ENCODE results near the gene GFPT2.

Gene GFPT2

GRCh38 chr5:180326989-180327565, 26.1 kb downstream of the GFPT2 start:
- no peak overlapping the region for H3K27ac ChIP-seq (ENCODE audit: extremely low read depth, low read depth, low read length)
- no peak overlapping the region for H3K4me3 ChIP-seq (ENCODE audit: low read depth, low read length)
- ChIA-PET POLR2A (no interaction called here), CTCF (interaction anchor here (0.5 to 1.9 kb wide), 3 partner anchors 11 to 59 kb away, joined by 3 to 23 read pairs (median 3); no protein-coding TSS in a partner anchor)
- no peaks in the 10 kb centered on the region for H3K4me1 ChIP-seq (ENCODE audit: control insufficient read depth, insufficient read depth, low read length)
- TF ChIP-seq YY2 (tag by site-specific recombination; IDR thresholded peaks at IDR 0.05): no peak
- peak; percentile 50 for TF ChIP-seq ZIC2 (tag by site-specific recombination; IDR thresholded peaks at IDR 0.05)
- no peaks in the 10 kb centered on the region for H3K9me3 ChIP-seq (ENCODE audit: control insufficient read depth, insufficient read depth, low read depth, low read length)
- H3K36me3 ChIP-seq (ENCODE audit: control insufficient read depth in 2 of 2, insufficient read depth in 1 of 2, low read length in 2 of 2): peaks cover 0 to 73% of the 10 kb centered on the region in 2 experiments; a peak in 2 of 3 replicates

- H3K36me3 ChIP-seq (ENCODE audit: control insufficient read depth in 2 of 2, insufficient read depth in 1 of 2, low read length in 2 of 2): peaks cover 0 to 56% of the 10 kb centered on the region in 2 experiments; a peak in 2 of 3 replicates
- TF ChIP-seq ZNF600 (tag by site-specific recombination; IDR thresholded peaks at IDR 0.05) (peak; percentile 48; the same call in 1 of the 2 replicates), HIC1 (tag by site-specific recombination; IDR thresholded peaks at IDR 0.05) (no peak)
- H3K4me1 ChIP-seq (ENCODE audit: control insufficient read depth, insufficient read depth, low read length): no peaks in the 10 kb centered on the region
- POLR2A ChIA-PET: no interaction called here
- CTCF ChIA-PET: interaction anchor here (1.1 to 2.4 kb wide), 2 partner anchors 9 to 115 kb away, joined by 3 to 20 read pairs; partner anchors contain the start of gene RASGEF1C
- H3K27ac ChIP-seq (ENCODE audit: extremely low read depth, low read depth, low read length): no peak overlapping the region
- no peak overlapping the region for H3K4me3 ChIP-seq (ENCODE audit: low read depth, low read length)
- no peaks in the 10 kb centered on the region for H3K9me3 ChIP-seq (ENCODE audit: control insufficient read depth, insufficient read depth, low read depth, low read length)
Observed at GRCh38 chr5:180324601-180324950, 28.6 kb downstream of the GFPT2 start.

GRCh38 chr5:180323941-180324600, 29.1 kb downstream of the GFPT2 start:
- H3K9me3 ChIP-seq (ENCODE audit: control insufficient read depth, insufficient read depth, low read depth, low read length): no peaks in the 10 kb centered on the region
- no peak overlapping the region for H3K4me3 ChIP-seq (ENCODE audit: low read depth, low read length)
- CTCF ChIA-PET: interaction anchor here (1.1 to 2.4 kb wide), 2 partner anchors 8 to 115 kb away, joined by 3 to 20 read pairs; partner anchors contain the start of gene RASGEF1C
- H3K27ac ChIP-seq (ENCODE audit: extremely low read depth, low read depth, low read length): no peak overlapping the region
- TF ChIP-seq KLF16 (tag by site-specific recombination; IDR thresholded peaks at IDR 0.05) (no peak), REST (tag by site-specific recombination; IDR thresholded peaks at IDR 0.05) (peak; percentile 76)
- peaks cover 0 to 54% of the 10 kb centered on the region in 2 experiments; a peak in 2 of 3 replicates for H3K36me3 ChIP-seq (ENCODE audit: control insufficient read depth in 2 of 2, insufficient read depth in 1 of 2, low read length in 2 of 2)
- H3K4me1 ChIP-seq (ENCODE audit: control insufficient read depth, insufficient read depth, low read length): no peaks in the 10 kb centered on the region
- POLR2A ChIA-PET: no interaction called here

GRCh38 chr5:180323160-180323559, 30.0 kb downstream of the GFPT2 start:
- H3K36me3 ChIP-seq (ENCODE audit: control insufficient read depth in 2 of 2, insufficient read depth in 1 of 2, low read length in 2 of 2): peaks cover 0 to 55% of the 10 kb centered on the region in 2 experiments; a peak in 2 of 3 replicates
- H3K27ac ChIP-seq (ENCODE audit: extremely low read depth, low read depth, low read length): no peak overlapping the region
- no peaks in the 10 kb centered on the region for H3K4me1 ChIP-seq (ENCODE audit: control insufficient read depth, insufficient read depth, low read length)
- CTCF ChIA-PET: interaction anchor here (2.4 kb wide), 1 partner anchor 7 kb away, joined by 20 read pairs; no protein-coding TSS in a partner anchor
- POLR2A ChIA-PET: no interaction called here
- no peak for TF ChIP-seq ZNF354C (tag by site-specific recombination; IDR thresholded peaks at IDR 0.05; ENCODE audit: borderline replicate concordance, low read depth)
- no peak for TF ChIP-seq ZNF76 (tag by site-specific recombination; IDR thresholded peaks at IDR 0.05; ENCODE audit: borderline replicate concordance, low read depth)
- H3K4me3 ChIP-seq (ENCODE audit: low read depth, low read length): no peak overlapping the region
- H3K9me3 ChIP-seq (ENCODE audit: control insufficient read depth, insufficient read depth, low read depth, low read length): no peaks in the 10 kb centered on the region

All from HEK293 (cell line).